ENCODE measurements around the gene APC.

APC gene

DNA sequence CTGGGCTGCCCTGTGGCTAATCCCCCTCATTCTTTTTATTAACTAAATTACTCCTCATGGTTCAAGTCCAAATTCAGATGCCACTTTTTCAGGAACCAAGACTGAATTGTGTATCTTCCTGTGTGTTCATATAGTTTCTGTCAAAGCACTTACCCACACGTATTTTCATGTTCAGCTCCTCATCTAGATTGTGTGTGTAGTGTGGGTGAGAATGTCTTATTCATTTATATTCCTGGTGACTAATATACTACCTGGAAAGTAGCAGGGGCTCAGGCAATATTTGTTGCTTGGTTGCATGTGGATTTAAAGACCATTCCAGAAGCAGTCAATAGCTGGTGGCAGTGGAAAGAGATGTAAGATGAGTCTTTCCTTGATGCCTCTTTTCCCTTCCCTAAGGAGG lies 74.9 kb downstream of the APC start:
- no peak overlapping the region for H3K4me3 ChIP-seq (ENCODE audit: low read depth, low read length)
- no peak for DNase-seq (ENCODE audit: low read depth)
- TF ChIP-seq, protein P1, sequence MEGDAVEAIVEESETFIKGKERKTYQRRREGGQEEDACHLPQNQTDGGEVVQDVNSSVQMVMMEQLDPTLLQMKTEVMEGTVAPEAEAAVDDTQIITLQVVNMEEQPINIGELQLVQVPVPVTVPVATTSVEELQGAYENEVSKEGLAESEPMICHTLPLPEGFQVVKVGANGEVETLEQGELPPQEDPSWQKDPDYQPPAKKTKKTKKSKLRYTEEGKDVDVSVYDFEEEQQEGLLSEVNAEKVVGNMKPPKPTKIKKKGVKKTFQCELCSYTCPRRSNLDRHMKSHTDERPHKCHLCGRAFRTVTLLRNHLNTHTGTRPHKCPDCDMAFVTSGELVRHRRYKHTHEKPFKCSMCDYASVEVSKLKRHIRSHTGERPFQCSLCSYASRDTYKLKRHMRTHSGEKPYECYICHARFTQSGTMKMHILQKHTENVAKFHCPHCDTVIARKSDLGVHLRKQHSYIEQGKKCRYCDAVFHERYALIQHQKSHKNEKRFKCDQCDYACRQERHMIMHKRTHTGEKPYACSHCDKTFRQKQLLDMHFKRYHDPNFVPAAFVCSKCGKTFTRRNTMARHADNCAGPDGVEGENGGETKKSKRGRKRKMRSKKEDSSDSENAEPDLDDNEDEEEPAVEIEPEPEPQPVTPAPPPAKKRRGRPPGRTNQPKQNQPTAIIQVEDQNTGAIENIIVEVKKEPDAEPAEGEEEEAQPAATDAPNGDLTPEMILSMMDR (IDR thresholded peaks at IDR 0.05; ENCODE audit: control insufficient read depth, extremely low read depth, insufficient read depth): no peak

DNA sequence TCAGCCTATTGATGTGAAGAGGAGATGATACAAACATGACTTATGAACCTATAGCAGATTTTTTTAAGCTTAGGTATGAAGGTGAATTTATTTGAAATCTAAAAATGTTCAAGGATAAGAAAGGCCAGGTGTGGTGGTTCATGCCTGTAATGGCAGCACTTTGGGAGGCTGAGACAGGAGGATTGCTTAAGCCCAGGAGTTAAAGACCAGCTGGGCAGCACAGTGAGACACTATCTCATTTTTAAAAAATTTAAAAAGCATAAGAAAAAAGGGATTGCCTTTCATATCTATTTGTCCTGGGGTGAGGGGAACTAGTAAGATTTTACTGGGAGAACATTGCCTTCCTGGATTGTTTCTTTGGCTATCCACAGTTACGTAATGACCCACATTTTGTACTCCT lies 82.6 kb downstream of the APC start:
- no peak overlapping the region for H3K4me3 ChIP-seq (ENCODE audit: low read depth, low read length)
- no peak for DNase-seq (ENCODE audit: low read depth)
- TF ChIP-seq, protein P1 (IDR thresholded peaks at IDR 0.05; ENCODE audit: control insufficient read depth, extremely low read depth, insufficient read depth): no peak

DNA sequence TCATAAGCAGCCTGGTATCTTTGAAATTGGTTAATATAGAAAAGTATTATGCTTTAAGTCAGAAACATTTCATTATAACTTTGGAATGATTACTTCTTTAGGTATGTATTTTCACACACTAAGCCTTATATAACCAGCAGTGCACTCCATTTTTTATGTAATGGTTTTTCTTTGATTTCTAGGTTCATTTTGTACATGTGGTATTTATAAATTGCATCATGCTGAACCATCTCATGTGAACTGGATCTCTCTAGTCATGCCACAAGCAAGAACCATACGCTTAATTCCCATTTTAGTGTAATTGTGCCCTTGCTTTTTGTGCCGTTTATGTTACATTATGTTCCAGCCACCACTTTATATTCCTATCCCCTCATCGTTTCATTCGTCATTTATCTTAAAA lies 84.8 kb downstream of the APC start:
- TF ChIP-seq, protein P1 (IDR thresholded peaks at IDR 0.05; ENCODE audit: control insufficient read depth, extremely low read depth, insufficient read depth): no peak
- no peak for DNase-seq (ENCODE audit: low read depth)
- no peak overlapping the region for H3K4me3 ChIP-seq (ENCODE audit: low read depth, low read length)

DNA sequence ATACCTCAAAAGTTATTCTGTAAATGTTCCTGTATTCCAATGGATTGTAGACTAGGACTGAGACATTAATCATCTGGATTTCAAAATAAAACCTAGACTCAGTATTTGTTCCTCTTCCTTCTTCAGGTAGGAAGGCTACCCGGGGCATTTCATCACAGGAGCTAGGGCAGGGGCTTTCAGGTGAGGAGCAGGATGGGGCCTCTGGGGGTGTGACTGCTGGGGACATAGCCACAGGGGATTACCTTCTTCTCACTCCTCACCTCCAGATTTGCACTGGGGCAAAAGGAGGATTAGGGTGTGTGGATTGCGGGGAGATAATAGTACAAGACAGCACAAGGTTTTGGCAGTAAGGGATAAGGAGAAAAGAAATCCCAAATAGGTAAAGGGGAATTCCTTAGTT lies 85.5 kb downstream of the APC start:
- TF ChIP-seq, protein P1 (IDR thresholded peaks at IDR 0.05; ENCODE audit: control insufficient read depth, extremely low read depth, insufficient read depth): no peak
- no peak for DNase-seq (ENCODE audit: low read depth)
- no peak overlapping the region for H3K4me3 ChIP-seq (ENCODE audit: low read depth, low read length)

DNA sequence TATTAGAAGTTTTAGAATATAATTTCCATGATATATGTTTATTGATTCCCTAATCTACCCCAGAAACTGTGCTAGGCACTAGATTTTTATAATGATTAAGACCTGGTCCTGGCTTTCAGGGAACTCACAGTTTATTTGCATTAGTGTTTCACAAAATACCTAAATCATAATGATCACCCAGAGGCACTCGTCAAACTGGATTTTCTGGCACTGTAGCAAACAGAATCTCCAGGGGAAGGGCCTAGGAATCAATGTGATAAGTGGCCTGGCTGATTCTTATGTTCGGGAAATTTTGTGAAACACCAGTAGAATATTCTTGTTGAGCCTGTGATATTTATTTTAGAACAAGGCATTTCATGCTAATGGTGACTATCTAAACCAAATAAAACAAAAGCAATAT lies 86.0 kb downstream of the APC start:
- TF ChIP-seq, protein P1 (IDR thresholded peaks at IDR 0.05; ENCODE audit: control insufficient read depth, extremely low read depth, insufficient read depth): no peak
- DNase-seq (ENCODE audit: low read depth): peak; percentile 61
- H3K4me3 ChIP-seq (ENCODE audit: low read depth, low read length): no peak overlapping the region

DNA sequence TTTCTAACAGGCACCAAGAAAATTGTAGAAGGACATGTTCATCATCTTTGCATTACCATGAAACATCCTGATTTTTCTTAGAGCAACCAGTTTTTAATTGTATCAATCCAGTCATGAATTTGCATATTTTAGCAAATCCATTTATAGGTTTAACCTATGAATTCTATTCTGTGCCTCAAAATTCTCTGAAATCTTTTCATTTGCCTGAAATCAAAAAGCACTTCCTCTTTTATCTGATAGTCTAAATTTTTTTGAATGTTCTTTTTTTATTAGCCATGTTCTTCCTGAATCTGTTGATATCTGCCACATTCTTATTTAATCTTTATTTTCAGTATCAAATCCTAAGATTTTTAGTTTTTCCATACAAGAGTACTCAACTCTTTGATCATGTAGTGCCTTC lies 86.5 kb downstream of the APC start:
- H3K4me3 ChIP-seq (ENCODE audit: low read depth, low read length): no peak overlapping the region
- DNase-seq (ENCODE audit: low read depth): no peak
- TF ChIP-seq, protein P1 (IDR thresholded peaks at IDR 0.05; ENCODE audit: control insufficient read depth, extremely low read depth, insufficient read depth): no peak

DNA sequence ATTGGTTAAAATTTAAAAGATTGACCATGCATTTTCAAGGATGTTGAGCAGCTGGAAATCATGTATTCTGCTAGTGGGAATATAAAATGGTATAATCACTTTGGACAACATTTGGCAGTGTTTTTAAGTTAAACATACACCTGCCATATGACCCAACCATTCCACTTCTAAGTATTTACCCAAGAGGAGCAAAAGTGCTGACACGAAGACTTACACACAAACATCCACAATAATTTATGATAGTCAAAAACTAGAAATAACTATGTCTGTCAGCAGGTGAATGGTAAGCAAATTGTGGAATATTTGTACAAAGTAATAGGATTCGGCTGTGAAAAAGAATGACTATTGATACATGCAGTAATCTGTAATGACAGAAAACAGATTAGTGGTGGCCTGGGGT lies 92.7 kb downstream of the APC start:
- TF ChIP-seq, protein P1 (IDR thresholded peaks at IDR 0.05; ENCODE audit: control insufficient read depth, extremely low read depth, insufficient read depth): no peak
- no peak for DNase-seq (ENCODE audit: low read depth)

More for the DNA sequence above, 92.7 kb downstream of the APC start:
- H3K4me3 ChIP-seq (ENCODE audit: low read depth, low read length): no peak overlapping the region

All from LNCaP clone FGC (cell line).